Retina (tissue), 1 donor: ENCODE measurements around the gene TSPY9.
"Not testable (repeated sequence)": the region's sequence is repeated elsewhere in the genome, so short reads cannot be mapped to it uniquely, and the experiment has no call there.

Experiments
- DNase-seq: peaks from one replicate; pipeline ENCODE4 v3.0.0-alpha.2; 2016

Gene TSPY9, protein sequence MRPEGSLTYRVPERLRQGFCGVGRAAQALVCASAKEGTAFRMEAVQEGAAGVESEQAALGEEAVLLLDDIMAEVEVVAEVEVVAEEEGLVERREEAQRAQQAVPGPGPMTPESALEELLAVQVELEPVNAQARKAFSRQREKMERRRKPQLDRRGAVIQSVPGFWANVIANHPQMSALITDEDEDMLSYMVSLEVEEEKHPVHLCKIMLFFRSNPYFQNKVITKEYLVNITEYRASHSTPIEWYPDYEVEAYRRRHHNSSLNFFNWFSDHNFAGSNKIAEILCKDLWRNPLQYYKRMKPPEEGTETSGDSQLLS

DNA sequence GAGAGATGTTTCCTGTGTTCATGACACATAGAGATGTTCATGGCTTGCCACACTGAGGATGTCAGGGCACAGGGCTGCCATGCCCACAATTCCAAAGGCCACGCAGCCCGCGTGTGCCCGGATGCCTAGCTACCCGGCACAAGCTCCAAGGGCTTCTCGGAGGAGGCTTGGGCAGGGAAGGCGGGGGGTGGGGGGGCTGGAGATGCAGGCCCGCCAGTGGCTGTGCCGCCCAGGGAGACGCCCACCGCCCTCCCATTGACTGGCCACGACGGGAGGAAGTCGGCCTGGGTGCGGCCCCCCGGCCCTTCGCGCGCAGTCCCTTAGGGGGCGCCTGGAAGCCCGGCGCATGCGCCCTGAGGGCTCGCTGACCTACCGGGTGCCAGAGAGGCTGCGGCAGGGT is at the start of gene TSPY9:
Gene TSPY9 (plus strand): TSS at position 301 of the 400 bp plus-strand sequence. CDS start 46 bp downstream, at position 347.
- DNase-seq = not testable (repeated sequence)

DNA sequence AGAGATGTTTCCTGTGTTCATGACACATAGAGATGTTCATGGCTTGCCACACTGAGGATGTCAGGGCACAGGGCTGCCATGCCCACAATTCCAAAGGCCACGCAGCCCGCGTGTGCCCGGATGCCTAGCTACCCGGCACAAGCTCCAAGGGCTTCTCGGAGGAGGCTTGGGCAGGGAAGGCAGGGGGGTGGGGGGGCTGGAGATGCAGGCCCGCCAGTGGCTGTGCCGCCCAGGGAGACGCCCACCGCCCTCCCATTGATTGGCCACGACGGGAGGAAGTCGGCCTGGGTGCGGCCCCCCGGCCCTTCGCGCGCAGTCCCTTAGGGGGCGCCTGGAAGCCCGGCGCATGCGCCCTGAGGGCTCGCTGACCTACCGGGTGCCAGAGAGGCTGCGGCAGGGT is 20.4 kb upstream of the TSPY9 start, which contains the start of gene TSPY1:
Gene TSPY1 (plus strand): TSS at position 301 of the 400 bp plus-strand sequence. CDS start 46 bp downstream, at position 347.
- DNase-seq = not testable (repeated sequence)

DNA sequence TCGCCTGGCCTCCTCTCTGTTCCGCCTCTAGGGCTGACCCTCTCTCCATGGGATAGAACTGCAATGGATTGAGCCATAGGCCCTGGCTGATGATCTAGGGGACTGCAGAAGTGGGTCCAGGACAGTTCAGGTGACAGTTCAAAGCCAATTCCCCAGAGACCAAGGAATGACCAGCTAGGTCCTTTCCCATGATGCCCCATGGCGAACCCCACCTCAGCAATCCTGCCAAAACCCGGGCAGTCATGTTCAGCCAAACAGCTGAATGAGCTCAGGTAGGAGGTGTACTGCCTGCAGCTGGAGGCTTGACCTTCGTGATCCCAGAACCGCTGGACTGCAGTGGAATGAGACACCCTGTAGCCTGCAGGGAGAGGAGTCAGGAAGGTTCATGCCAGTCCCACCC is 17.3 kb downstream of the TSPY9 start:
- not testable (repeated sequence) for DNase-seq

DNA sequence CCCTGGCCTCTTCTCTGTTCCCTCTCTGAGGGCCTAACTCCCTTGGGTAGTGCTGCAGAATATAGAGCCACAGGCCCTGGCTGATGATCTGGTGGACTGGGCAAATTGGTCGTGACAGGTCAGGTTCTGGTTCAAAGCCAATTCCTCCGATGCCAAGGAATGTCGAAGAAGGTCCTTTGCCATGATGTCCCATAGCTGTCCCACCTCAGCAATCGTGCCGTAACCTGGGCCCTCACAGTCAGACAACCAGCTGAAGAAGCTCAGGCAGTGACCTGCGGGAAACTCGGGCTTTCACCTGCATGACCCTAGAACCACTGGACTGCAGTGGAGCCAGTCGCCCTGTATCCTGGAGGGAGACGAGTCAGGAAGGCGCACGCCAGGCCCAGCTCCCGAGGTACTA is 29.2 kb downstream of the TSPY9 start:
- not testable (repeated sequence) for DNase-seq

DNA sequence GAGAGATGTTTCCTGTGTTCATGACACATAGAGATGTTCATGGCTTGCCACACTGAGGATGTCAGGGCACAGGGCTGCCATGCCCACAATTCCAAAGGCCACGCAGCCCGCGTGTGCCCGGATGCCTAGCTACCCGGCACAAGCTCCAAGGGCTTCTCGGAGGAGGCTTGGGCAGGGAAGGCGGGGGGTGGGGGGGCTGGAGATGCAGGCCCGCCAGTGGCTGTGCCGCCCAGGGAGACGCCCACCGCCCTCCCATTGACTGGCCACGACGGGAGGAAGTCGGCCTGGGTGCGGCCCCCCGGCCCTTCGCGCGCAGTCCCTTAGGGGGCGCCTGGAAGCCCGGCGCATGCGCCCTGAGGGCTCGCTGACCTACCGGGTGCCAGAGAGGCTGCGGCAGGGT is 40.5 kb downstream of the TSPY9 start, which contains the start of gene TSPY10:
Gene TSPY10 (plus strand): TSS at position 301 of the 400 bp plus-strand sequence. CDS start 46 bp downstream, at position 347.
- not testable (repeated sequence) for DNase-seq
